OCI-LY7 (cell line): Measurements from ENCODE around the gene NAP1L4.

Source experiments
- CTCF ChIP-seq: fragments of 200-600 bp; sonication (generic); conservative IDR thresholded peaks from 2 replicates; pipeline ENCODE4 v1.5.1; 2014; ENCODE audit warnings: mild to moderate bottlenecking, antibody characterized with exemption, low read length, moderate library complexity, mixed read lengths
- EZH2phosphoT487 ChIP-seq: fragments of 200-600 bp; sonication (generic); IDR thresholded peaks from 2 replicates; pipeline ENCODE4 v1.6.1; 2018; ENCODE audit warnings: low read depth, borderline replicate concordance, mild to moderate bottlenecking, mixed run types, antibody characterized with exemption, low read length, moderate library complexity, mixed read lengths

- TF ChIP-seq CTCF (no peak), EZH2phosphoT487 (no peak)
These were observed 67.7 kb downstream of the NAP1L4 start for GRCh38 chr11:2924381-2924780.
